SK-N-SH treated with all-trans-retinoic acid at 6 μM for 48 hours (cell line): ENCODE measurements around the gene NFE2L1.

Source experiments
- ATAC-seq: fragments of 200-7000 bp; cut with Tn5 transposase; 3 replicates; pipeline ENCODE4 v1.9.1; 2020; ENCODE audit warnings: mild to moderate bottlenecking, moderate library complexity
- CSRNP3 ChIP-seq: fragments of 250-450 bp; sonication (Bioruptor Pico); IDR thresholded peaks from 2 replicates; pipeline ENCODE4 v1.5.1; 2021; ENCODE audit warnings: mild to moderate bottlenecking, moderate library complexity
- ISL1 ChIP-seq: fragments of 250-450 bp; sonication (Bioruptor Pico); IDR thresholded peaks from 2 replicates; pipeline ENCODE4 v2.1.2; 2022; ENCODE audit warnings: mild to moderate bottlenecking, moderate library complexity
- PPARA ChIP-seq: fragments of 250-450 bp; sonication (Bioruptor Pico); IDR thresholded peaks from 2 replicates; pipeline ENCODE4 v1.5.0; 2020; ENCODE audit warnings: mild to moderate bottlenecking, borderline replicate concordance
- ZFP30 ChIP-seq: fragments of 450-650 bp; formaldehyde crosslinking; IDR thresholded peaks from 2 replicates; pipeline ENCODE4 v1.5.0; 2022; ENCODE audit warnings: mild to moderate bottlenecking, moderate library complexity
- ZNF70 ChIP-seq: fragments of 450-650 bp; formaldehyde crosslinking; IDR thresholded peaks from 2 replicates; pipeline ENCODE4 v1.5.0; 2020; ENCODE audit warnings: mild to moderate bottlenecking, moderate library complexity

The NFE2L1 gene

DNA sequence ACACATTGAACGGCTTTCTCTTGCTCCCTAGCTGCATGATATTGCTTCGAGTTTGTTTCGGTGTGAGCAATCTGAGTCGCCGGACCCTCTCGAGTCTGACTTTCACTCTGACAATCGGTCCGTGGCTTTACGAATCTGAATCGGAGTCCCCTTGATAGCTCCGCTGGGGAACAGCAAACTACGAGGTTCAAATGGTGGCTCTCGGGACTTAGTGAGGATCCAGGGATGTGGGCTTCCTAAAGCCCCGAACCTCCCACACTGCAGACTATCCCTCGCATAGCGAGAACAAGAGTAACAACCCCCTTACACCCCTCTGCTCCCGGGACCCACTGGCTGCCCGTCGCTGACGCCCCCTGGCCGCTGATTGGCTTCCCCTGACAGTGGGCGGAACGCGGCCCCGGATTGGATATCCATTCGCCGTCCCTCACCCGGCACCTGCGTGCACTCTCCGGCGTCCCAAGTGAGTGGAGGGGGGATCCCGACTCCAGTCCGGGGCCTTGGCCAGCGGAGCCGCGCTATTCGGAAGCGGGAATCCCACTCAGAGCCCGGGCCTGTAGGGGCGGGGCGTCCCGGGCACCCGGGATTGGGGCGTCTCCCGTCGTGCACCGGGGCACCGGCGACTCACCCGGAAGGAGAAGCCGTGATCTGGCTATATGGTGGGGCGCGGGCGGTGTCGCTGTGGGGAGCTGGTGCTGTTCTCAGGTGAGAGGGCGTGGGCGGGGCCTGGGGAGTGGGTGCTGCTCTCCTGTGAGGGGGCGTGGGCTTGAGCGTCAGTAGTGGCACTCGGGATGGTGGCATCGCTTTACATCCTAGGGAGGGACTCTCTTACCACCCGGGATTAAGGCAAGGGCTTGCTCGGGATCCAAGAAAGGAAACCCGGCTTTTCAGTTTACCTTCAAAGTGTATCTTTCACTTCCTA is 59.2 kb downstream of the NFE2L1 start, which contains the start of gene SNX11 (continued):
- TF ChIP-seq CSRNP3 (CRISPR knock-in tag) (peak; percentile 58; the same call in 1 of the 2 replicates), ISL1 (CRISPR knock-in tag) (no peak)

- no peak for ATAC-seq
- TF ChIP-seq PPARA (CRISPR knock-in tag), result no peak
- no peak for TF ChIP-seq ZNF70 (CRISPR knock-in tag)
- no peak for TF ChIP-seq ZFP30 (CRISPR knock-in tag)
Measured at GRCh38 chr17:48110761-48111160, 62.6 kb downstream of the NFE2L1 start.
